Measurements from ENCODE around the gene CDC25C.

The CDC25C gene

DNA sequence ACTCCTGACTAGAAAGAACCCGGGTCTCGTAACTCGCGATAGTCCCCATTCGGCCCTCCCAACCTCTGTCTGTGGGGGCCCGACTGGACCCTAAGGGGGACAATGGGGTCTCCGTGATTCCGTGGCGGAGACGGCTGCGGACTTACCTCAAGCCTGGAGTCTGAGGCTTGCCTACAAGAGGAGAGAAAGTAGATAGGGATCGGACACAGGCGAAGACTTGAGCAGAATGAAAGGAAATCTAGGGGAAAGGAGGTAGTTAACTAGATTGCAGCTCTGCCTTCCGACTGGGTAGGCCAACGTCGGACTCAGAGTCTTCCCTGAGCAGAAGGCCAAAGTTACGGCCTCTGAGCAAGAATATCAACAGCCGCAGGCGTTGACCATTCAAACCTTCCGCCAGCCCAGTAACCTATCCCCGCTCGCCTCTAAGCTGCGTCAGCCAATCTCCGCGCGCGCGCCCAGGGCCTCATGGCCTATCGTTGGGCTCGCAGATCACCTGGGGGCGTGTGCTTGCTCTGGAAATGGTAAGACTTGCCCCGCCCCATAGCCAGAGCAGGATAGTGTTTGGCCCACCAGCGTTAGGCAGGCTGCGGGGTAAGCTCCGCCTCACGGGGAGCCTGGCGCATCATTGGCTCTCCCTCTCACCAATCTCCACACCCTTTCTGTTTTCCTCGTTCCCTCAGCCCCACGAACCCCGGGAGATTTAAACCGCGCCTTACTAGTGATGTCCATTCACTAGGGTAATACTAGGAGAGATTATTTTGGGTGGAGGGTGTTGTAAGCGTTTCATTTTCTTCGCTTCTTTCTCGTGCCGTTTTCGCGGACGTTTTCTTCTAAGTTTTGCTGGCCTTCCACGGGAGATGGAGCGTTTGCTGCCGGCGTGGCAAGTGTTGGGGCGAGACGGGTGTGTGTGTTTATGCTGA is at the start of gene CDC25C:
Gene CDC25C, minus strand, starts transcription at position 356 of the 920 bp plus-strand sequence. CDS start 624 bp downstream, outside the sequence.
- DNase-seq = peak; percentile 98

DNA sequence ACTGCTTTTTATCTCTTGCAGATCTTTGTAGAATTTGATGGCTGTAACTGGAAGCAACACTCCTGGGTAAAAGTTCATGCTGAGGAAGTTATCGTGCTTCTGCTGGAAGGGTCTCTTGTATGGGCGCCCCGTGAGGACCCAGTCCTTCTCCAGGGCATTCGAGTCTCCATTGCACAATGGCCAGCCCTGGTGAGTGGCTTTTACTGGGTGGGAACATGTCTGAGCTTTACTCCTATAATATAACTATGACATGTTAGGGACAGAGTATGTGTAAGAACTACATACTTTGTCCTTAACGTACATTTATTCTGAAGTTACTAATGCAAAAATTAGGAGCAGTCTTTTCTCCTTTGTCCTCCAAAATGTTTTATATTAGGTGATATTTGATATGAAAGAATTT is 41.0 kb upstream of the CDC25C start:
- no peak for DNase-seq

DNA sequence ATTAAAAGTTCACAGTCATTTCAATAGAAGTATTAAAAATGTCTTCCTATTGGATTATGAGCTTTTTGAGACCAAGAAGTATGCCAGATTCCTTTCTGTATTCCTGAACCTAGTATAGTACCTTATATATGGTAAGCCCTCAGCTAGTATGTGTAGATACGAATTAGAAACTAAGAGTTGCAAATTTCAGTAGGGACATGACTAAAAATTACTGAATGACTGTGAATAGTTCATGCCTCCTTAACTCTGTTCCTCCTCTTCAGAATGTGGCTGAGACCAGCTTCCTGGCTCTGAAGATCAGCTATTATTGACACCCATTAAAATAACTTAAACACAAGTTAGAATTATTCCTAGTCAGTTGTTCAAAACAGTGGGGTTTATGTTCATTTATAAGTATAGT is 40.6 kb upstream of the CDC25C start:
- DNase-seq = no peak

DNA sequence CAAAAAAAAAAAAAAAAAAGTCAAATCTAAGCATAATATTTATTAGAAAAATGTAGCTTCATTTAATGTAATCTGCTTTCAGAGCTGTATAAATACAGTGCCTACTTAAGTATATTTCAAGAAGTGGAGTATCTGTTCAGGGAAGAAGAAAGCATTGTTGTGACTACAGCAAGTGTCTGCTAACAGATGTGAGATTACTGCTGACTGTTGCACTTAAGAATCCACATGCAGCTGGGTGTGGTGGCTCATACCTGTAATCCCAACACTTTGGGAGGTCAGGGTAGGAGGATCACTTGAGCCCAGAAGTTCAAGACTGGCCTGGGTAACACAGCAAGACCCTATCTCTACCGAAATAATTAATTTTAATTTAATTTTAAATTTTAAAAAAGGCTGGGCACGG is 39.9 kb upstream of the CDC25C start:
- no peak for DNase-seq

DNA sequence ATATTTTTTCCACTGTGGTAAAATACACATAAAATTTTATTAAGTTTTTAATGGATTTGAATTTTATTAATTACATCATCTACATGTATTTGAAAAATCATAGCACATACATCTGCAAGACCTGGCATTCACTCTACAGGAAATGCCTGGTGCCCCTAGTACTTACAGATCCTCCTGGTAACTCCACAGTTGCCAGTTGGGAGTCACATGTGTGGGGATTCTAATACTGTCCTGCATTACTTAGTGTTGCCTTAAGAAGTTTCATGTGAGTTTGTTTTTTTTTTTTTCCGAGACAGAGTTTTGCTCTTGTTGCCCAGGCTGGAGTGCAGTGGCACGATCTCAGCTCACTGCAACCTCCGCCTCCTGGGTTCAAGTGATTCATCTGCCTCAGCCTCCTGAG is 38.9 kb upstream of the CDC25C start:
- DNase-seq = no peak

DNA sequence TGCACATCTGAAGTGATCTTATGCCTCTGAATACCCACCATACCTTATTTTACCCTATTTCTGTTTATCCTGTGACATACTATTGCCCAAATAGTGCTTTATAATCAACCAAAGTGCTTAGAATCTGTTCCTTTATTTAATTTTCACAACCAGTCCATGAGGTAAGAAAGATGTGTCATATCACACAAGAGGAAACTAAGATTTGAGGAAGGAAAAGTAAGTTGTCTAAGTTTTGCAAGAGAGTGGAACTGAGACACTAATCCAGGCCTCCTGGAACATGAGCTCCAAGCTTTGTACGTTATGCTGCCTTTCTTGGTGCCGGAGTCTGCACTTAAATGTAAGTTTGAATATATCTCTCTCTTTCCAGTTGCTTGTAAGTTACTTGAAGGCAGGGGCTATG is 38.1 kb upstream of the CDC25C start:
- no peak for DNase-seq

DNA sequence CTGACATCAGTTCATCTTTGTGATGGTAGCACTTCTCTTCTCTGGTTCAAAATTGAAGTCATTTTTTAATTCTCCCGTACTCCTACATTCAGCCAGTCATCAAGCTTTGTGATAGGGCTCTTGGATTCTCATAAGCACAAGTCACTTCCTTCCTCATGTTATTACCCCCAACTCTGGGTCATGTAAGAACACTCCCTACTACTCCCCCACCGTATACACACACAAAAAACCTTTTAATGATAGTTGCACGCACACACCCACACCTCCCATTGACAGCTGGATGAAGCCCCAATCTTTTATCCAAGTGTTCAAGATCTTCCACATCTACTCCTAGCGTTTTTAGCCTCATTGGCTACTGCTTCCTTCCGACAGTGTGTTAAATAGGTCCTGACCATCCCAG is 37.7 kb upstream of the CDC25C start:
- no peak for DNase-seq

DNA sequence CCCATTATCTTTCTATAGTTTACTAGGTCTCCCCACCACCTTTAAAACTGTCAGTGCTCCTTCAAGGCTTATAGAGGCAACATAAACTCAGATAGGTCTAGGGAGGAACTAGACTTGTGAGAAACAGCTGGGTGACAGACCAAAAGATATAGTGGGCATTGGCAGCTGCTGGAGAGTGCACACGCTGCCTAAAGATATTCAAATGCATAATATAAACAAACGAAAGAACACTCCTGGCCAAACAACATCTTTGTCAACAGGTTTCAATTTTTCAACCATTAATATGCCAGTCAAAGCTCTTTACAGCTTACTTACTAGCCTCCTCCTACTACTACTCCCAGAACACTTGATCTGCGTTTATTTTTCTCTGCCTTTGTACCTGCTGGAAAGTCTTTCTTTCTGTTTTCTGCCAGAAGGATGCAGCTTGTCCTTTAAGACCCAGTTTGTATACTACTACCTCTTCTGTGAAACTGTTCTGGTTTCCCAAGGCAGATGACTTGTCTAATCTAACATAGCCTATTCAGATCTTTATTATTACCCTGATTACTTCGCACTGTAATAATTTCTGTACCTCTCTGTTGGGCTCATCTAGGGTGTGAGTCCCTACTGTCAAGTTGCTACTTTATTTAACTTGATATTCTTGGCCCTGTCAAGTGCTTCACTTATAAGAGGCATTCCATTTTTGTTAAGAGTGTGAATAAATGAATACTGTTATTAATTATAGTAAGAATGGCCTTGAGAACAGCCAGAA is 35.2 kb upstream of the CDC25C start:
- no peak for DNase-seq

DNA sequence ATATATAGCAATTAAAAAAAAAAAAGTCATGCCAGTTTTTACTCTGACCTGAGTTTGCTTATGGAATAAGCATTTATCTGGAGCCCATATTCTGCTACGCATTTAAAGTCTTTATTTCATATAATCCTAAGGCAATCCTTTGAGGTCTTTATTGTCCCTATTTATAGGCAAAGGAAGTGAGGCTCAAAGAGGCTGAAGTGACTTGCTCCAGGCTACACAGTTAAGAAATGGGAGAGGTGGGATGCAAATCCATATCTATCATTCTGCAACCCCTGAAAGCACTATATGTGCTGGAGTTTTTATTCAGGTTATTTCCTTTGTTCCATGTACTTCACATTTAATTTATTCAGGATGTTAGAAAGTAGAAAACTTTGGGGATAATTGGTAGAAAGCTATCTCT is 33.0 kb upstream of the CDC25C start:
- no peak for DNase-seq

DNA sequence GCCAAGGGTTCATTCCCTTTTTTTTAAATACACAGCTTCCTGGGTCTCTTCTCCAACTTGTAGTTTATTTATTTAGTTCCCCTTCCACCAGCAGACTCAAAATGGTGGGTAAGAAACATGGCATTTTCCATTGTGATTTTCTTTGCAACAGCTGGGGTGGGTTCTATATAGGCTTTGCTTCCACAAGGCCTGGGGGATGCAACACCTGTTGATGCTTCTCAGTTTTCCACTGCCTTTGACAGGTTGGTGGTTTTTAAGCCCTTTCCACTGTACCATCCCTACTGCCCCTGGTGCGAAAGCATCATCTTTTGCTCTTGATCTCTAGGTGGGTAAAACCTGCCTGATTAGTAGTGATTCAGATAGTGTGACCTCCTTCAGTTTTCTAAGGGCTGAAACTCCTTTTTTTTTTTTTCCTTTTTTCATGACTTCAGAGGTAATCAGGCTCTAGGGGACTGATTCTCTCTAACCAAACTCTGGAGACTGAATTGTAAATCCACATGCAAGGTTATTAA is 29.4 kb upstream of the CDC25C start:
- DNase-seq = no peak

DNA sequence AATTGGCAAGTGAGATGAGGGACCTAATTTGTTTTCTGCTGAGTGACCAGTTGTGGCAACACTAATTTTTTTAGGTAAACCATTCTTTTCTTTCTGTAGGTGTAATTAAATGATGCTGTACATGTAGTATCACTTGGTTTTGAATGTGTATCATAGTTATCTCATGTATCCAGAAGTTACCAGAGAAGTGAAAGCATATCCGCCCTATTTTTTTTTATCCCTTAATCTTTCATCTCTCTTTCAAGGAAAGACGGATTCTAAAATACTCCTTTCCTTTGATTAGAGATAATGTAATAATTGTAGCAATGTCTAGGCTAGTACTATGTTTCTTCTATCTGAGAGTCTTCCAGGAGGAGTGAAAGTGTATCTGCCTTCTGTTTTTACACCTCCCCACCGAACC is 28.0 kb upstream of the CDC25C start:
- no peak for DNase-seq

DNA sequence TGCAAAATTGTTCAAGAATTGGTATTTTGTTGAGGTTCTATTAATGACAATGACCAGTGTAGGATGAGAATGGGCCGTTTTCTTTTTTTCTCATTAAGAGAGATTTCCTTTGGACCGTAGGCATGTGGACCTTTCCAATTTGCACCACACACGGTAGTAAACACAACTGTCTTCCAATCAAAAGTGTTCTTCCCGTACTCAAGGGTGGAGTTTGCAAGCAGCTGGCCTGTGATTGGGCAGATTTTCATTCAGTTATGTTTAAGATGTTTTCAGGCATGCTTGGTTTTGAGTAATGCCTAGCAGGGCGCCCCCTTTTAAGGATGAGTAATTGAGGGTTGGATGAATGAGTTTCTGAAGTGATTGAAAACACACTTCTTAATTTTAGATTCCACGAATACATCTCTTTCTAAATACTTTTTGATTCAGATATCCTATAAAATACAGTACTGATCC is 23.3 kb upstream of the CDC25C start:
- peak; percentile 83 for DNase-seq

DNA sequence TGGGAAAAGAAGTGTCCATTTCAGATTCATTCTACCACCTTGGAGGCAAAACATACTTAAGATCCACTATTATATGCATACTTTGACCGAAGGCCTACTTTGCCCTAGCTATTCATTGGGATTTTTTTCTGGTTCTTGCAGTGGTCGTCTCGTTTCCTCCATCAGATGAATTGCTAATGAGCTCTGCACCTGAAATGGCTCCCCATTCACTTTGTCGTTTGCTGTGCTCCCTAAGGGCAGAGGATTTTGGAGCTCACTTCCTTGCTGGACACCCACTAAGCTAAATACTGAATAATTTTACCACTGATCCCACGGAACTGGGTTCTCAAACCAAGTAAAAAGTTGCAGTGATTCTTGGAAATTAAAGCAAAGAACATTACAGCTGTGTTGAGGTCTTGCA is 22.8 kb upstream of the CDC25C start:
- no peak for DNase-seq

DNA sequence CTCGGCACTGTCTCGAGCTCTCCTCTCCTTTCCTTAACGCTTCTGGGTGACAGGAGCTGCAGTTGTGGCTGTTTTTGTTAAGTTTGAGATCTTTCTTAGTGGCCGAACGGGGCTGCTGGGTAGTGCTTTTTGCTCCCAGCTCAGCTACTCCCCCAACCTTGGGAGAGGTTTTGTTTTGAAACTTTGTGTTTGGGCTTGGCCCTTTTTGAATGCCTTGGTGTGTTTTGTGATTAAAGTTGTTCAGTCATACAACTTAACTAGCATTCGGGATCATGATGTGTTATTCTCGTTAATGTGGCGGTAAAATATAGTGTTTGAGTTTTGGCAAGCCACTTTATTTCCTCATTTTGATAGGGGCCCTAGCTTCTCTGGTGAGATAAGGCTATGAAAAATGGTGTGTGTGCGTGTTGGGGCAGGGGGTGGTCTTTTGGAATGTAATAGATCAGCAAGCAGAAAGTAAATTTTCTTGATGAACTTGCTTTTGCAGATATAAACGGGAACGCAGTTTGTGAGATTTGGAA is 22.0 kb upstream of the CDC25C start:
- DNase-seq = peak; percentile 48

DNA sequence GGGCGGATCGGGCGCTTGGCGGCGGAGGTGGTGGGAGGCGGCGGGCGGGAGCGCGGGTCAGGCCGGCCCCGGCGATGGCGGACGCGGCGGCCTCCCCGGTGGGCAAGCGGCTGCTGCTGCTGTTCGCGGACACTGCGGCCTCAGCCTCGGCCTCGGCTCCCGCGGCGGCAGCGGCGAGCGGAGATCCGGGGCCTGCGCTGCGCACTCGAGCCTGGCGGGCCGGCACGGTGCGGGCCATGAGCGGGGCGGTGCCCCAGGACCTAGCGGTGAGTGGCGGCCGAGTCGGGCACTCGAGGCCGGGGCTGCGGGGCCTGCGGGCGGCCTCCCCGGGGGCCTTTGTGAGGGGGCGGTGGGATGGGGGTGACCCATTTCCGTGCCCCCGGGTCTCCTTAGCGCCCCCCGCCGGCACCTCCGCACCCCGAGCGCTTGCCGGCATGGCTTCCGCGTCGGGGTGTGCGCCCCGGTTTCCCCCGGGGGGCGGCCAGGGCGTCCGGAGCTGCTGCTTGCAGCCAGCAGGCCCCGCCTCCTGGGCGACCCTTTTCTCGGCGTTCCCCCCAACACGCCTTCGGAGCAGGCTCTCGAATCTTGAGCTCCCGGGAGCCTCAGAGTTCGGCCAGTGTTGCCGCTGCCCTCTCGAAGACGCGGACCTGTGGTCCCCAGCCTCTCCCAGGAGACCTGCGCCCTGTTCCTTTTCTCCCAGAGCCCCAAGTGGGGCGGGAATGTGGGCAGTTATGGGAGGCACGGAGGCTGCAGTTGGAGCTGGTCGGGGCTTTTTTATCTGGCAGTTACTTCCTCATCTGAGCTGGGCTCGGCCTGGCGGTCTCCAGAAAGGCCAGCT is 21.3 kb upstream of the CDC25C start:
- DNase-seq = peak; percentile 78

DNA sequence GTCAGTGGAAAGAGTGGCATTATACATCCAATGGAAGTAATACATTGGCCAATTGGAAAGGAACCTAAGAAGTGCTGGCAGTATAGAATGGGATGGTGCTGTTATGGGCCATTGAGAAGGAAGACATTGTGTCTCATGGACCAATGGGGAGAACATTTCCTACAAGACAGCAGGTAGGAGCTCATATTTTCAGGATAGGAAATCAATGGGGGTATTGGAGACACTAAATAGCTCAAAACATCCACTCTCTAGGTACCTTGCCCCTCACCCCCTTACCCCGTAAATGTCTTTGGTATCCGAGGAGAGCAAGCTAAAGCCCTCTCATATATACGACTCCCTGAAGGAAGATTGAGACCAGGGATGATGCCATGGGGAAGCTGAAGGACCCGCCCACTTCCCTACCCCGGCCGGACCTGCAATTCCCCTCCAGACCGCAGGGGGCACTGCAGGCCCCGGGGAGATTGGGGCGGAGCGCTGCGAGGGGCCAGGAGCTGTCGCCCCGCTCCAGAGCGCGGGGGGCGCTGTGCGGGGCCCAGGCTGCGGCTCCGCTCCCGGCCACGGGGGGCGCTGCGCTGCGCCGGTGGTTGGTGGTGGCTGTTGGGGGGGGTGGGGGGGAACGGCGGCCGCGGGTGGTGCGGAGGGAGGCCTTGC is 20.6 kb upstream of the CDC25C start, which contains the start of gene KDM3B:
Gene KDM3B, plus strand, starts transcription at position 615 of the 651 bp plus-strand sequence. CDS start 111 bp downstream, outside the sequence.
- peak; percentile 94 for DNase-seq

DNA sequence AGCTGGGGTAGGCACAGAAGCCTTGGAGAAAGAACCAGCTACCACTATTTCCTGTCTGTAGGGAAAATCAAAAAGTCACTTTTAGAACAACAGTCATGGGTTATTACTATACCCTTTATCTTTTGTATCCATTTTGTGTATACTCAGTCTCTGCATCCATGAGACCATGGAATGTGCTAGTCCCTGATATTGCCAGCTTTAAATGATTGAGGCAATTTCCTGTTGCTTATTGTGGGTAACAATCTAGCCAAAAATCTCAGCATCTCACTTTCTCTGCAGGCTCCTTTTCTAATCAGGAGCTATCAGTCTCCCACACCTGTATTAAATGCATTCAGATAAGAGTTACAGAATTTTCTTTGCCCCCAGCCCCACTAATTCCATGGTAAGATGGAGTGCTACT is 19.9 kb upstream of the CDC25C start:
- no peak for DNase-seq

DNA sequence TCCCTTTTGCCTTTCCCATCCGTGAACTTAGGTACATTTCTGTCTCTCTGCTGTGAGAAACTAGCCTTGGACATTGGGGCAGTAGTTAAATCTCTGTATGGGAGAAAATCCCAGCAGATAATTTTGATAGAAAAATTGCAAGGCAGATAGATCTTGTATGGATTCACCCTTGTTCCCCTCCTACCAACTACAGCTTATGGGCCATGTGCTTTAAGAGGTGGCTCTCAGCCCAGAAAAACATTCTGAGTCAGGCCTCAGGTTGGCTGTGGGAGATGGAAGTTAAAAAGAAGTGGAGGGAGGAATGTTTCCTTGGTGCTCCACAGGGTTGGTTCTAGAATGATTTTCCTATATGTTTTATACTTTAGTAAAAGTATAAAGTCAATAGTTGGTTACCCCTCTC is 19.5 kb upstream of the CDC25C start:
- DNase-seq = no peak

DNA sequence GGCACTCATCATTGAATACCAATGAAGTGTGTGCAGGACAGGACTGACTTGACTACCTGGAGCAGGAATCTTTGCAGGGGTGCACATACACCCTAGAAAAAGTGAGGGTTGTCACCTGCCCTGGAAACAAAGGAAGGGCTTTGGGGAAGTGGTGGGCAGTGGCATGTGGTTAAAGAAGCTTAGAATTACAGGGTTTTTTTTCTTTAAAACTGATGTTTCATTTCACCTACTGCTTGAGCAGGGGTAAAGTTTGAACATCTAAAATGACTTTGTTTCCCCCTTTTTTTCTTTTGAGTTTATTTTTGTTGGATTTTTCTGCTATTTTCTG is 18.9 kb upstream of the CDC25C start:
- DNase-seq = no peak

DNA sequence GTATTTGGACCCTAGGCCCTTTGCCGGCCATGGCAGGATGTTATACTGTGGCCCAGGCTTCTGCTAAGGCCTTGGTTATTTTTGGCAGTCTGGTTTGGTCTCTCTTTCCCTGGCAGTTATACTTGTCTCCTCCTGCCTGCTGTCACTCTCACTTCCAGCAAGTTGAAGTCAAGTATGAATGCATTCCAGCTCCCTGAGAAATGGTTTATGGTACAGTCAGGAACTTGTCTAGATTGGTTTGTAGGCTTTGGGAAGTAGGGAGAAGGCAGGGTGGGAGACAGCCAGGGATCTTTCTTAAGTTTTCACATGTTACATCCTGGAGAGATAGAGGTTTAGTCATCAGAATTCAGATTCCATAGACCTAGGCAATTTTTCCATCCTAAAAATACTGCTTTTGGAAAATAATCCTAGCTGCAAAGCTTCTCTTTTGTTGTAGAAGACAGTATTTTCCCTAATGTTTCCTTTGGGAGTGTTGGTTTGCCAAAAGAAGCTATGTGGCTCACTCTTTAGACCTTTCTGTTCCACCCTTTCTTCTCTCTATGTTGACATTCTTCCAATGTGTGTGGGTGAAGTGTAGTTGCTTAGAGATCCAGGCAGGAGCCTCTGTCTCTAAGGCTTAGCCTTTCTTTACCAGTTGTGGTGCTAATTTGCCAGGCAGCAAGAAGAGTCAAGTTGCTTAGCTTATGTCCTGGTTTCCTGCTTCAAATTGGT is 18.4 kb upstream of the CDC25C start:
- DNase-seq = no peak

DNA sequence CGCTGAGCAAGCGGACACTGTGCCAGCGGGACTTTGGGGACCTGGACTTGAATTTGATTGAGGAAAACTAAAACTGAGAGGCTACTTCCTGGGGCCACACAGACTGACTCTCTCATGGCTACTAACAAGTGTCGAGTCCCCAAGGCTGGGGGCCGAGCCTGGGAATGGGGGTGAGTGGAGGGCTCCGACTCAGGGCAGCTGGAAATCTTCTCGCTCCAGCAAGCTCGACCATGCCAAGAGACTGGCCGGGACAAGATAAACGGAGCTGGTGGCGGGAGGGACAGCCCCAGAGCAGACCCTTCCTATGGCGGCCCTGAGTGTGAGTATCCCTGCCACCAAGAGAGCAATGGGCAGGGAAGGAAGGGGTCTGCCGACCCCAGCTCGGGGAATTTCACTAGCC is 15.3 kb upstream of the CDC25C start:
- DNase-seq = no peak
